Thoracic aorta (tissue), 2 donors: ENCODE results near the gene CFC1. TPM values are rescaled to one million over a fixed set of nuclear protein-coding genes. Genes with fewer than 3 reads are reported as not detected.
"Not testable (repeated sequence)": the region's sequence is repeated elsewhere in the genome, so short reads cannot be mapped to it uniquely, and the experiment has no call there.

Source experiments
- ATAC-seq: fragments of 150-250 bp; one replicate; pipeline ENCODE4 v1.8.0; 2017; ENCODE audit warnings: low read depth; ENCODE audit not compliant: insufficient number of reproducible peaks, low FRiP score
- DNase-seq: peaks from one replicate; pipeline ENCODE4 v3.0.0-alpha.2; 2020; ENCODE audit warnings: low spot score
- H3K27ac ChIP-seq, 2 donors: fragments of 200-600 bp; sonication (generic); 1 replicate in 1 of 2; 2 replicates in 1 of 2; pipeline ENCODE4 v1.5.1; 2016; ENCODE audit warnings: mild to moderate bottlenecking in 2 of 2, moderate library complexity in 2 of 2
- H3K27me3 ChIP-seq: fragments of 200-600 bp; sonication (generic); replicated peaks from 2 replicates; pipeline ENCODE4 v1.6.0; 2016; ENCODE audit warnings: mild to moderate bottlenecking; ENCODE audit not compliant: insufficient read depth
- H3K36me3 ChIP-seq: fragments of 200-600 bp; sonication (generic); one replicate; pipeline ENCODE4 v1.5.1; 2016
- H3K4me1 ChIP-seq, 2 donors: fragments of 200-600 bp; sonication (generic); 1 replicate in 1 of 2; 2 replicates in 1 of 2; pipeline versions ENCODE4 v1.5.1 to v1.6.0; 2016; ENCODE audit warnings: low read depth in 2 of 2, mild to moderate bottlenecking in 1 of 2; ENCODE audit not compliant: control insufficient read depth in 1 of 2
- H3K4me3 ChIP-seq: fragments of 200-600 bp; sonication (generic); 2 replicates; pipeline ENCODE4 v1.5.1; 2016; ENCODE audit warnings: mild to moderate bottlenecking
- H3K9me3 ChIP-seq: fragments of 200-600 bp; sonication (generic); 2 replicates; pipeline ENCODE4 v1.5.1; 2016
- total RNA-seq, 2 donors: library from RNA; depleted of rRNA; stranded (reverse); fragments of >200 nt; gene quantifications; one replicate each; pipeline versions ENCODE4 v1.1.0 to v1.2.3, GENCODE V29; 2016

Gene CFC1
- total RNA-seq, 2 donors from 2014 or later = not detected

- not testable (repeated sequence) for H3K27ac ChIP-seq, H3K27me3 ChIP-seq, H3K4me3 ChIP-seq, ATAC-seq, H3K36me3 ChIP-seq, H3K4me1 ChIP-seq, H3K9me3 ChIP-seq, DNase-seq
These were observed 21.8 kb downstream of the CFC1 start for GRCh38 chr2:130577559-130577958.

DNA sequence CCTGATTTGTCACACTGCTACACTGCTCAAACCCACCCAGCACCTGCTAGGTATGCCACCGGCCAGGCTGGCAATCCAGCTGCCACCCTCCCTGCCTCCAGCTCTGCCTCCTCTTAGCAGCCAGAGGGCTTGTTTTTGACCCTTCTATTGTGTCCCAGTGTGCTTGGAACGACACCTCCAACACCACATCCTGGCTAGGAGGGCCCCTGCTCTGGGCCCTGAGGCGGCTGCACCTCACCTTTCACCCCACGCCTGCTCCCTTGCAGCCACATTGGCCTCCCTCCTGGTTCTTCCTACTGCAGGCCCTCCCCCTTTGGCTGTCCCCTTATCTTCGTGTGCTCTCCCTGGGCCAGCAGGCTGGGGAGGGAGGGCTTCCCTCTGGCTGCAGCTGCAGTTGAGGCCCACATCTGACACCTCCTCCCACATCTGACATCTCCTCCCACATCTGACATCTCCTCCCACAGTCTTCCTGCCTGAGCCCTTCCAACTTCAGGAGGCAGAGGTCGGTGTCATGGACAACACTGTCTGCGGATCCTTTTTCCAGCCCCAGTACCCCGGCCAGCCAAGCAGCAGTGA is 23.1 kb downstream of the CFC1 start:
- H3K36me3 ChIP-seq, H3K9me3 ChIP-seq, ATAC-seq, H3K4me3 ChIP-seq, H3K4me1 ChIP-seq, H3K27me3 ChIP-seq, H3K27ac ChIP-seq, DNase-seq: not testable (repeated sequence)

GRCh38 chr2:130574230-130574629 is 25.1 kb downstream of the CFC1 start:
- ATAC-seq, H3K9me3 ChIP-seq, DNase-seq, H3K27me3 ChIP-seq, H3K4me1 ChIP-seq, H3K27ac ChIP-seq, H3K36me3 ChIP-seq, H3K4me3 ChIP-seq: not testable (repeated sequence)

DNA sequence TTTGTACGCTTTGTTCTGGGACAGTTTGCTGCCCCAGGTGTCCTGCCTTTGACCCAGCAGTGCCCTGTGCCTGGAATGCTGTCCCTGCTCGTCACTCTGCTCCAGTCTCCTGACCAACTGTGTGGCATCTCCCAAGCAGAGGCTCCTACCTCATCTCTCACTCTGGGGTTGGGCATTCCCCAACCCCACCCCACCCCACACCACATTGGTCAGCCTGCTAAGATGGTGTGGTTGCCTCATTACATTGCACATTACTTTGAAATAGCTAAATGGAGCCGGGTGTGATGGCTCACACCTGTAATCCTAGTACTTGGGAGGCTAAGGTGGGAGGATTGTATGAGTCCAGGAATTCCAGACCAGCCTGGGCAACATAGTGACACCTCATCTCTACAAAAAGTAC is 27.4 kb downstream of the CFC1 start:
- not testable (repeated sequence) for H3K4me3 ChIP-seq, H3K4me1 ChIP-seq, H3K27ac ChIP-seq, H3K9me3 ChIP-seq, H3K36me3 ChIP-seq, ATAC-seq, DNase-seq, H3K27me3 ChIP-seq

DNA sequence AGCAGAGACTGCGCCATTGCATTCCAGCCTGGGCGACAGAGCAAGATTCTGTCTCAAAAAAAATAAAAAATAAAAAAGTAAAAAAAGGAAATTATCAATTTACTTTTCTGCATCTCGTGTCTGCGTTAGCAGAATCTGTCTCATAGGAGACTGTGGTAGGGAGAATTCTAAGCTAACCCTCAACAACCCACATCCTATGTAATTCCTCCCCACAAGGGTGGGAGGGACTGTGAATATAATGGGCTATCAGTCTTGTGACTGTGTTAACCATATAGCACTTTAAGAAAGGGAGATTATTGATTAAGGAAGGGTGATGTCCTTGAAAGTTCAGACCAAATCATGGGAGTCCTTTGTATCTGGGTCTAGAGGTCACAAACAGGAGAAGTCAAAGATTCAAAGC is 33.2 kb downstream of the CFC1 start:
- not testable (repeated sequence) for H3K4me3 ChIP-seq, H3K9me3 ChIP-seq, ATAC-seq, H3K4me1 ChIP-seq, H3K36me3 ChIP-seq, H3K27me3 ChIP-seq, DNase-seq, H3K27ac ChIP-seq

GRCh38 chr2:130556441-130556840 is 42.9 kb downstream of the CFC1 start:
- not testable (repeated sequence) for H3K4me1 ChIP-seq, H3K4me3 ChIP-seq, H3K27ac ChIP-seq, H3K27me3 ChIP-seq, ATAC-seq, H3K9me3 ChIP-seq, H3K36me3 ChIP-seq, DNase-seq

GRCh38 chr2:130554178-130554577 is 45.2 kb downstream of the CFC1 start:
- ATAC-seq, H3K36me3 ChIP-seq, H3K9me3 ChIP-seq, DNase-seq, H3K4me1 ChIP-seq, H3K4me3 ChIP-seq, H3K27me3 ChIP-seq, H3K27ac ChIP-seq: not testable (repeated sequence)

DNA sequence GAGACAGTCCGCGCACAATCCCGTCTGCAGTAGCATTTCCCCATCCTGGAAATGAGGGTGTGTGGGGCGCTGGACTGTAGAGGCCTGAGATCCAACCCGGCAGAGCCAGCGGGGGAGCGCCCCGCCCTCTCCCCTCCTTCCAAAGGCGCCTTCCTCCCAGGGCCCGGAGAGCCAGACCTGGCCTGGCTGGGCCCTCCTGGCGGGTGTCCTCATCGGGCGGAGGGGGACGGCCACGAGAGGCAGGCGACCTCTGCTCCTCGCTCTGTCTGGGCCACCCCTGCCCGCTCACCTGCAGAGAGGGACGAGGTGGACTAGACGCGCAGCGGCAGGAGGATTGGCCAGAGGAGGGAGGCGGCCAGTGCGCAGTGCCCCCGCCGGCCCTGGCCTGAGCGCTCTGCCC is 49.9 kb downstream of the CFC1 start:
- not testable (repeated sequence) for H3K4me3 ChIP-seq, H3K9me3 ChIP-seq, DNase-seq, H3K27ac ChIP-seq, H3K27me3 ChIP-seq, H3K36me3 ChIP-seq, H3K4me1 ChIP-seq, ATAC-seq

DNA sequence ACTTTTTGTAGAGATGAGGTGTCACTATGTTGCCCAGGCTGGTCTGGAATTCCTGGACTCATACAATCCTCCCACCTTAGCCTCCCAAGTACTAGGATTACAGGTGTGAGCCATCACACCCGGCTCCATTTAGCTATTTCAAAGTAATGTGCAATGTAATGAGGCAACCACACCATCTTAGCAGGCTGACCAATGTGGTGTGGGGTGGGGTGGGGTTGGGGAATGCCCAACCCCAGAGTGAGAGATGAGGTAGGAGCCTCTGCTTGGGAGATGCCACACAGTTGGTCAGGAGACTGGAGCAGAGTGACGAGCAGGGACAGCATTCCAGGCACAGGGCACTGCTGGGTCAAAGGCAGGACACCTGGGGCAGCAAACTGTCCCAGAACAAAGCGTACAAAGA is 51.0 kb downstream of the CFC1 start:
- not testable (repeated sequence) for H3K4me3 ChIP-seq, H3K9me3 ChIP-seq, ATAC-seq, H3K27me3 ChIP-seq, H3K36me3 ChIP-seq, H3K4me1 ChIP-seq, H3K27ac ChIP-seq, DNase-seq

GRCh38 chr2:130544978-130545377 is 54.4 kb downstream of the CFC1 start:
- H3K27ac ChIP-seq, H3K27me3 ChIP-seq, H3K9me3 ChIP-seq, H3K4me3 ChIP-seq, H3K4me1 ChIP-seq, ATAC-seq, H3K36me3 ChIP-seq, DNase-seq: not testable (repeated sequence)

DNA sequence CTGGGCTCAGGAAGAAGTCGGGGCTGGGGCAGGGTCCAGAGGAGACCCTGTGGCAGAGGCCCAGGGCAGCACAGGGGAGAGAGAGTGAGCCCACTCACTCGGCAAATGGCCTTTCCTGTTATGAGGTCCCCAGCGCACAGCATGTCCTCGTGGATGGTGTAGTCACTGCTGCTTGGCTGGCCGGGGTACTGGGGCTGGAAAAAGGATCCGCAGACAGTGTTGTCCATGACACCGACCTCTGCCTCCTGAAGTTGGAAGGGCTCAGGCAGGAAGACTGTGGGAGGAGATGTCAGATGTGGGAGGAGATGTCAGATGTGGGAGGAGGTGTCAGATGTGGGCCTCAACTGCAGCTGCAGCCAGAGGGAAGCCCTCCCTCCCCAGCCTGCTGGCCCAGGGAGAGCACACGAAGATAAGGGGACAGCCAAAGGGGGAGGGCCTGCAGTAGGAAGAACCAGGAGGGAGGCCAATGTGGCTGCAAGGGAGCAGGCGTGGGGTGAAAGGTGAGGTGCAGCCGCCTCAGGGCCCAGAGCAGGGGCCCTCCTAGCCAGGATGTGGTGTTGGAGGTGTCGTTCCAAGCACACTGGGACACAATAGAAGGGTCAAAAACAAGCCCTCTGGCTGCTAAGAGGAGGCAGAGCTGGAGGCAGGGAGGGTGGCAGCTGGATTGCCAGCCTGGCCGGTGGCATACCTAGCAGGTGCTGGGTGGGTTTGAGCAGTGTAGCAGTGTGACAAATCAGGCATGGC is 55.4 kb downstream of the CFC1 start:
- not testable (repeated sequence) for H3K4me1 ChIP-seq, H3K4me3 ChIP-seq, H3K27me3 ChIP-seq, H3K9me3 ChIP-seq, H3K27ac ChIP-seq, DNase-seq, H3K36me3 ChIP-seq, ATAC-seq

DNA sequence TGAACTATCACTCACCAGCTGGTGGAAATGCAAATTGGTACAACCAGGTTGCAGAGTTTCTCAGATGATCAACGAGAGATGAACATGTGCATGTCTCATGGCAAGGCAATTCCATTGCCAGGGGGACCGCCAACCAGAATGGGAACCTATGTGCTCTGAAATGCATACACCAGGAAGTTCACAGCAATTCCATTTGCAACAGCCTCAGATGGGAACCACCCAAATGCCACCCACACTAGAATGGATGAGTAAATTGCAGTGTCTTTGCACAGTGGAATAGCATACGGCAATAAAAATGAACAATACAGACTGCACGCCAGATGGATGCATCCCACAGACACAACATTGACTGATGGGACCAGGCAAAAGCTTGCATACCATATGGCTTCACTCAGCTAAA is 56.6 kb downstream of the CFC1 start:
- H3K4me1 ChIP-seq, H3K36me3 ChIP-seq, H3K27ac ChIP-seq, DNase-seq, ATAC-seq, H3K27me3 ChIP-seq, H3K9me3 ChIP-seq, H3K4me3 ChIP-seq: not testable (repeated sequence)
